OCI-M2 (cell line): ENCODE measurements around the gene MRPS16.

Source experiments
- DNase-seq: peaks from one replicate; lab custom pipeline; 2025; ENCODE audit not compliant: unreplicated experiment; lab: John Stamatoyannopoulos, UW

MRPS16 gene

DNA sequence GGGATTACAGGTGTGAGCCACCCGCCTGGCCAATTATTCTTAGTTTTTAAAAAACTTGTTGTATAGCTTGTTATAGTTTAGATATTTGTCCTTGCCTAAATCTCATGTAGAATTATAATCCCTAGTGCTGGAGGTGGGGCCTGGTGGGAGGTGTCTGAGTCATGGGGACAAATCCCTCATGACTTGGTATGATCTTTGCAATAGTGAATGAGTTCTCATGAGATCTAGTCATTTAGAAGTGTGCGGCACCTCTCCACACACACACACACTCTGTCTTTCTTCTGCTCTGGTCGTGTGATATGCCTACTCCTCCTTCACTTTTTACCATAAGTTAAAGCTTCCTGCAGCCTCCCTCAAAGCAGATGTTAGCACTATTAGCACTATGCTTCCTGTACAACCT is 47.4 kb downstream of the MRPS16 start:
- DNase-seq: no peak
